ENCODE measurements around the gene PDZD7. TPM values are rescaled to one million over a fixed set of nuclear protein-coding genes. Genes with fewer than 3 reads are reported as not detected.

PDZD7 gene
- total and polyA plus RNA-seq, 5 donors, result 0.33 to 0.94 (median 0.76) TPM

DNA sequence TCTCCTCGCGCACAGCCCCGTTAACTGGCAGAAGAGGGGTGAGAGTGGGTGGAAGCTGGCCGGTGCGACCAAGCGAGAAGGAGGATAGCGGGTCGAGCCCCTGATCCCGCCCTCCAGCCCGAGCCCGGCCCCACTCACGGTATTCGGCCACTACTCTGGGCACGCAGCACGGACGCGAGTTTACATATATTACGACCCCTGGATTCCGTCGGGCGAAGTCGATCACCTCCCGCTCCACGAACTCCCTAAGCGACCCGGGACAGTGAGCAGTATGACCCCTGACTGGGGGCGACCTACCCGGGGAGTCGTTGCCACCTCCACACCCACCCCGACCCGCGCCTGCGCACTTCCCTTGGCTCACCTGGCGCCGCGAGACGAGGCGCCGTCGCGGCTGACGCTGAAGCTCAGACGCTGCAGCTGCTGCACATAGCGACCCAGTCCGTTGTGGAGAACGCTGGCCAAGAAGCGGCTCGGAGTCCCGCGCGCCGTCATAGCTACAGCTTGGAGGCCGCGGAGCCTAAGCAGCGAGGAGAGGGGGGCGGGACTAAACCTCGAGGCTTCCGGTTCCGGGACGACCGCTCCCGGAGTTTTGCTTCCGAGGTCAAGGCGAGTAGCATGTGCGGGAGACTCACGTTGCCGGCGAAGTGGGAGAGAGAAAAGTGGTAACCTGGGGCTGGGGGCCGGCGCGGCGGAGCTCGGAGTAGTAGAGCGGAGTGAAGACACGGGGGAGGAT lies 43.8 kb downstream of the PDZD7 start, which contains the start of the genes MRPL43 and TWNK:
Gene MRPL43, minus strand, starts transcription at position 546 of the 733 bp plus-strand sequence. Its CDS starts 54 bp downstream, at position 492.
Gene TWNK, plus strand, starts transcription at position 592 of the 733 bp plus-strand sequence. CDS start 668 bp downstream, outside the sequence.
- Histone ChIP-seq H3K27me3 (ENCODE audit: control insufficient read depth, insufficient read depth) (no peaks in the 10 kb centered on the region), H3K4me3 (ENCODE audit: low read length) (peak within 1 kb of the TSS; percentile 51), H3K27ac (ENCODE audit: low read length) (peak within 1 kb of the TSS; percentile 46), H3K4me1 (ENCODE audit: control insufficient read depth, insufficient read depth, low read length) (peaks cover 10% of the 10 kb centered on the region), H3K9me3 (ENCODE audit: control insufficient read depth, low read length) (no peaks in the 10 kb centered on the region)
- ATAC-seq (peak; percentile 87 to 90), DNase-seq (peak; percentile 87 to 94 (median 93))
- 1% methylated on average over 75 of the region's 75 CpGs for WGBS
- intact Hi-C loops (cut with DNase I), result no loop called here

DNA sequence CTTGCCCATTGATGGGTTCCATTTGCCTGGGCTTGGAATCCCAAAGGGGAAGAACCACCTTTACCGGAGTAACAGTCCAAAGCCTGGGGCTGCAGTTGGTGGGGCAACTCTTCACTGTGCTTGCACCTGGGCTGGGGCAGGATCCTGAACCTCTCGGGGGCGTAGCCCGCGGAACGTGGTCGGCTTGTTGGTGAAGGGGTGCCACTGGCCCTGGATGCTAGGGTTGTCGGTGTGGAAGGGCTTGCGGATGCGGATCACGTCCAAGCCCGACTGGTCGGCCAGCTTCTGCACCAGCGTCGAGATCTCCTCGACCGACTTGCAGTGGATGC lies 44.3 kb downstream of the PDZD7 start:
- H3K4me1 ChIP-seq (ENCODE audit: control insufficient read depth, insufficient read depth, low read length), result peaks cover 10% of the 10 kb centered on the region
- H3K27me3 ChIP-seq (ENCODE audit: control insufficient read depth, insufficient read depth), result no peaks in the 10 kb centered on the region
- DNase-seq (no peak), ATAC-seq (no peak)
- no peak overlapping the region for H3K27ac ChIP-seq (ENCODE audit: low read length)
- H3K9me3 ChIP-seq (ENCODE audit: control insufficient read depth, low read length), result no peaks in the 10 kb centered on the region
- intact Hi-C loops (cut with DNase I), result no loop called here
- H3K4me3 ChIP-seq (ENCODE audit: low read length), result peak overlapping the region; percentile 51
- WGBS, result 20% methylated on average over 17 of the region's 17 CpGs

DNA sequence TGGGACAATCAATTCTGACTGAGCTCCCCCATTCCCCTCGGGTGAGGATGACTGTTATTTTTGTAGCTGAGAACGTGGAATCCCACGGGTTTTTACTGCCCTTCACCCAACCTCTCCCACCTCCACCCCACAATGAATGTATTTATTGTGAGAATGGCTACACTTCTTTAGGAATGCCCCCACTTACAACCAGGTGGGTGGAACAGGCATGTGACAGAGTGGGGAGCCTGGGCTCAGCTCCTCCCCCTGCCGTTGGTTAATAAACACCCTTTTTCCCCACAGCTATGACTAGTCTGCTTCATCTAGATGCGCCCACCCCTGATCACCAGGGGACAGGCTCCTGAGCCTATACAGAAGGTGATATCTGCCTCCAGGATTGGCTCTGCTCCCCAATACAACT lies 45.6 kb downstream of the PDZD7 start:
- DNase-seq (no peak), ATAC-seq (no peak)
- 59% methylated on average over 5 of the region's 5 CpGs for WGBS
- Histone ChIP-seq H3K27ac (ENCODE audit: low read length) (no peak overlapping the region), H3K27me3 (ENCODE audit: control insufficient read depth, insufficient read depth) (no peaks in the 10 kb centered on the region), H3K9me3 (ENCODE audit: control insufficient read depth, low read length) (no peaks in the 10 kb centered on the region), H3K4me3 (ENCODE audit: low read length) (no peak overlapping the region), H3K4me1 (ENCODE audit: control insufficient read depth, insufficient read depth, low read length) (peaks cover 10% of the 10 kb centered on the region)
- intact Hi-C loops (cut with DNase I), result no loop called here

DNA sequence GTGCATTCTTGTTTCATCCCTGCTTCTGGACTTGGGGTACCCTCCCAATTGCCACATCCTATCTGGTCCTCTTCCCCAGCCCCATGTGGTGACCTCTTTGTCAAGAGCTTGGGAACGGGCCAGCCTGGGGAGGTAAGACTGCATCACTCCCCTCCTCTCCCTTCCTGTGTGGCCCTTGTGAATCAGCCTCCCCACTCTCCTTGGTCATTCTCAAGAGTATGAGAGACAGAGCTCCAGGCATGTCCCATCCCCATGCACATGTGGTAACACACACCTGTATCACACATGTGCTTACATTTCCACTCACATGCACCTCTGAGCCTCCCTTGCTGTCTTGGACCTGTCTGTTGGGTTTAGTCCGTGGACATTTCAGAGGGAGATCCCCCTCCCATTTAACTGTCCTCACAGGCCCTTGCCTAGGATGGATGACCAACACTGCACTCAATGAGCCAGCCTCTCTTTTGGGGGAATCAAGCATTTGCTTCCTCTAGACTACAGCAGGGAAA lies 46.2 kb downstream of the PDZD7 start:
- ATAC-seq (no peak), DNase-seq (no peak)
- no peaks in the 10 kb centered on the region for H3K27me3 ChIP-seq (ENCODE audit: control insufficient read depth, insufficient read depth)
- peaks cover 10% of the 10 kb centered on the region for H3K4me1 ChIP-seq (ENCODE audit: control insufficient read depth, insufficient read depth, low read length)
- WGBS, result 68% methylated on average over 2 of the region's 2 CpGs
- no peak overlapping the region for H3K4me3 ChIP-seq (ENCODE audit: low read length)
- intact Hi-C loops (cut with DNase I), result no loop called here
- H3K9me3 ChIP-seq (ENCODE audit: control insufficient read depth, low read length), result no peaks in the 10 kb centered on the region
- no peak overlapping the region for H3K27ac ChIP-seq (ENCODE audit: low read length)

DNA sequence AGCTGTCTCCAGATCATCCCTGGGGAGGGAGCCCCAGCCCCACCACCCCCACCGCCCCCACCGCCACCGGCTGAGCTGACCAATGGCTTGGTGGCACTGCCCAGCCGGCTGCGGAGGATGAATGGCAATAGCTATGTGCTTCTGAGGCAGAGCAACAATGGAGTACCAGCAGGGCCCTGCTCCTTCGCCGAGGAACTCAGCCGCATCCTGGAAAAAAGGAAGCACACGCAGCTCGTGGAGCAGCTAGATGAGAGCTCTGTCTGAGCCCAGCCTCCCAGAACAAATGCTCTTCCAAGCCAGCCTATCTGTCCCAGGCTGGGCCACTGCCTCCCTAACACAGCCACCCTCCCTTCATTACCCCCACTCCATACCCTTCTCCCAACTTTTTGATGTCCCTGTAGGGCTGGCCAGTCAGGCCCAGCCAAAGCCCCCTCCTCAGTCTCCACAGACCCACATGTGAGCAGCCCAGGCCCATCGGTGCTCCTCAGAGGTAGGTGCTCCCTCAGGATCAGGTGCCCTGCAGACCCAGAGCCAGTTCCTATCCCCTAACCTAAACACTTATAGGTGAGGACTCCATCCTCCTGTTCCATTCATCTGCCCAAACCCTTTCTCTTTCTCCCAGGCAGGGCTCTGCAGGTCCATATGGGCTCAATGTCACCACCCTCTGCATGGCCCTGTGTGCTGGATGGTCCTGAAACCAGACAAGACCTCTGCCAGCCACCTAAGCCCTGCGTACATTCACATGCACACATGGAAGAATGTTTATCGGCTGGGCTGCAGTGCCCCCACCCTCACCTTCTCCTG lies 46.9 kb downstream of the PDZD7 start:
- Histone ChIP-seq H3K9me3 (ENCODE audit: control insufficient read depth, low read length) (no peaks in the 10 kb centered on the region), H3K27ac (ENCODE audit: low read length) (no peak overlapping the region), H3K4me1 (ENCODE audit: control insufficient read depth, insufficient read depth, low read length) (peaks cover 10% of the 10 kb centered on the region), H3K4me3 (ENCODE audit: low read length) (no peak overlapping the region), H3K27me3 (ENCODE audit: control insufficient read depth, insufficient read depth) (no peaks in the 10 kb centered on the region)
- WGBS, result 80% methylated on average over 13 of the region's 13 CpGs
- no peak for ATAC-seq
- intact Hi-C loops (cut with DNase I), result no loop called here
- no peak for DNase-seq

DNA sequence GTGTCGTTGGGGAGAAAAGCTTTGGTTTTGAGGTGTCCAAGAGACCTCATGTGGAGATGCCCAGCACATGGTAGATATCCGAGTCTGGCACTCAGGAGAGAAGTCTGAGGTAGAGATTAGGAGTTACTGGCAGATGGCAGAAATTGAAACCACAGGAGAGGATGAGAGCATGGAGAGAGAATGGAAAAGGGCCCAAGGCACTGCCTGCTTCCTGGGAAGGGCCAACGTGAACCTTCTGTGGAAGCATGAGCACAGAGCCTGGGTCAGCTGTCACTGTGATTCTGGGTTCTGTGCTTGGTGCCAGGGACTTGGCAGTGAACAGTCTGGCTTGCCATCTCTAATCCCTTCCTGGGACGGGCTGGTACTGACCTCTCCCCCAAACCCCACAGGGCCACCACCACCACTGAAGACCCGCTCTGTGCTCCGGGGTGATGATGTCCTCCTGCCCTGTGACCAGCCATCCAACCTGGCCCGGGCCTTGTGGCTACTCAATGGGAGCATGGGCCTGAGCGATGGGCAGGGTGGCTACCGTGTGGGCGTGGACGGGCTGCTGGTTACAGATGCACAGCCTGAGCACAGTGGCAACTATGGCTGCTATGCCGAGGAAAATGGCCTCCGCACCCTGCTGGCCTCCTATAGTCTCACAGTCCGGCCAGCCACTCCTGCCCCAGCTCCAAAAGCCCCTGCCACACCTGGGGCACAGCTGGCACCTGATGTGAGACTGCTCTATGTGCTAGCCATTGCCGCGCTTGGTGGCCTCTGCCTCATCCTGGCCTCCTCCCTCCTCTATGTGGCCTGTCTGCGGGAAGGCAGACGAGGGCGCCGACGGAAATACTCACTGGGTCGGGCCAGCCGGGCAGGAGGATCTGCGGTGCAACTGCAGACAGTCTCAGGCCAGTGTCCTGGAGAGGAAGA lies 47.8 kb downstream of the PDZD7 start:
- peaks cover 9% of the 10 kb centered on the region for H3K4me1 ChIP-seq (ENCODE audit: control insufficient read depth, insufficient read depth, low read length)
- DNase-seq, result no peak
- WGBS, result 91% methylated on average over 24 of the region's 24 CpGs

DNA sequence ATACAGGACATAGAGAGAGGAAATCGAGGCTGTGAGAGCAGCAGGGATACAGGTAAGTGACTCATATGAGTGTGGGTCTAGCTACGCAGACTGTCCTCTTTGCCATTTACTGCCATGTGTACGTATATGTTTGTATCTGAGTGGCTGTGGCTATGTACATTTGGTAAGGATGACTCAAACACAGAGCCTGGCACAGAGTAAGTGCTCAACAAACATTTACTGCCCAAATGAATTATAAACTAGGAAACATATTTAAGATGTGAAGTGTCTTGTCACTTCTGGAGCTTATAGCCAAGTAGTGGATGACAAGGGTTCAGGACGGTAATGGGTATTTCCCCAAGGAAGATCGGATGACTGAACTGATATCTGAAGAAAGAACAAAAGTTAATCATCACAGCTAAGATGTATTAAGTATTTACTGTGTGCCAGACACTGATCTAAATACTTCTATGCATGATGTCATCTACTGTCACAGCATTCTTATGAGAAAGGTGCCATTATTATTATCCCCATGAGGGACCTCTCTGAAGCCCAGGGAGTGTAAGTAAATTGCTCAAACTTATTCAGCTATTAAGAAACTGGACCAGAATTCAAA lies 49.7 kb downstream of the PDZD7 start:
- DNase-seq (no peak), ATAC-seq (no peak)
- WGBS, result 86% methylated on average over 5 of the region's 5 CpGs
- H3K9me3 ChIP-seq (ENCODE audit: control insufficient read depth, low read length), result no peaks in the 10 kb centered on the region
- no peak overlapping the region for H3K4me3 ChIP-seq (ENCODE audit: low read length)
- intact Hi-C loops (cut with DNase I), result no loop called here
- no peak overlapping the region for H3K27ac ChIP-seq (ENCODE audit: low read length)
- no peaks in the 10 kb centered on the region for H3K27me3 ChIP-seq (ENCODE audit: control insufficient read depth, insufficient read depth)
- no peaks in the 10 kb centered on the region for H3K4me1 ChIP-seq (ENCODE audit: control insufficient read depth, insufficient read depth, low read length)

More for the DNA sequence above, 47.8 kb downstream of the PDZD7 start:
- no peak overlapping the region for H3K4me3 ChIP-seq (ENCODE audit: low read length)
- ATAC-seq, result no peak
- intact Hi-C loops (cut with DNase I), result no loop called here
- no peak overlapping the region for H3K27ac ChIP-seq (ENCODE audit: low read length)
- H3K27me3 ChIP-seq (ENCODE audit: control insufficient read depth, insufficient read depth), result no peaks in the 10 kb centered on the region
- H3K9me3 ChIP-seq (ENCODE audit: control insufficient read depth, low read length), result no peaks in the 10 kb centered on the region

DNA sequence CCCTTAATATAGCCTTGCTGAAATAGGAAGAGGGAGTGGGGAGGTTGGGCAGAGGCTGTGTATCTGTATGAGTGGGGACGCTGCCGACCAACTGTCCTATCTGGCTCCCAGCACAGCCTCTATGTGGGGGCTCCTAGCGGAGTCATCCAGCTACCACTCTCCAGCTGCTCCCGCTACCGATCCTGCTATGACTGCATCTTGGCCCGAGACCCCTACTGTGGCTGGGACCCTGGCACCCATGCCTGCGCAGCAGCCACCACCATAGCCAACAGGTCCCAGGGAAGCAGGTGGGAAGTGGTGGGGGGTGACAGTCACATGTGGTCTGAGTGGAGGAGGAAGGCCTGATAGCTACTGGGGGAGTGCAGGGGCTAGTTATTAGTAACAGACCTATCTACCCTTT lies 50.2 kb downstream of the PDZD7 start:
- Histone ChIP-seq H3K9me3 (ENCODE audit: control insufficient read depth, low read length) (no peaks in the 10 kb centered on the region), H3K27ac (ENCODE audit: low read length) (no peak overlapping the region), H3K4me1 (ENCODE audit: control insufficient read depth, insufficient read depth, low read length) (no peaks in the 10 kb centered on the region), H3K27me3 (ENCODE audit: control insufficient read depth, insufficient read depth) (no peaks in the 10 kb centered on the region), H3K4me3 (ENCODE audit: low read length) (no peak overlapping the region)
- 93% methylated on average over 7 of the region's 7 CpGs for whole genome bisulfite sequencing
- no peak for DNase-seq
- no peak for ATAC-seq
- intact Hi-C loops (cut with DNase I), result no loop called here

DNA sequence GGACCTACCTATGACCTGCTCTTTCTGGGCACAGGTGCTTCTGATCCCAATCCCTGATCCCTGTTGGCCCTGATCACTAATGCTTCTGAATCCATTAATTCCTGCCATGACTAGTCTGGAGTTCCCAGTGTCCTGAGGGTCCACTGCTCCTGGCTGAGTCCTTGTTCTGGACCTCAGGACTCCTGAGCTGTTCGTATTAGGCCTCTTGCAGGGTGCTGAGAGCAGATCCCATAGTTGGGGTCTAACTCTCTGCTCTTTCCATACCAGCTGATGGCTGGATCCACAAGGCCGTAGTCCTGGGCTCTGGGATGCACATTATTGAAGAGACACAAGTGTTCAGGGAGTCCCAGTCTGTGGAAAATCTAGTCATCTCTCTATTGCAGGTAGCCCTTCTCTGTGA lies 50.6 kb downstream of the PDZD7 start:
- Histone ChIP-seq H3K4me1 (ENCODE audit: control insufficient read depth, insufficient read depth, low read length) (no peaks in the 10 kb centered on the region), H3K27ac (ENCODE audit: low read length) (no peak overlapping the region), H3K27me3 (ENCODE audit: control insufficient read depth, insufficient read depth) (no peaks in the 10 kb centered on the region), H3K4me3 (ENCODE audit: low read length) (no peak overlapping the region), H3K9me3 (ENCODE audit: control insufficient read depth, low read length) (no peaks in the 10 kb centered on the region)
- intact Hi-C loops (cut with DNase I), result no loop called here
- ATAC-seq (no peak), DNase-seq (no peak)
- WGBS, result 86% methylated on average over 2 of the region's 2 CpGs

DNA sequence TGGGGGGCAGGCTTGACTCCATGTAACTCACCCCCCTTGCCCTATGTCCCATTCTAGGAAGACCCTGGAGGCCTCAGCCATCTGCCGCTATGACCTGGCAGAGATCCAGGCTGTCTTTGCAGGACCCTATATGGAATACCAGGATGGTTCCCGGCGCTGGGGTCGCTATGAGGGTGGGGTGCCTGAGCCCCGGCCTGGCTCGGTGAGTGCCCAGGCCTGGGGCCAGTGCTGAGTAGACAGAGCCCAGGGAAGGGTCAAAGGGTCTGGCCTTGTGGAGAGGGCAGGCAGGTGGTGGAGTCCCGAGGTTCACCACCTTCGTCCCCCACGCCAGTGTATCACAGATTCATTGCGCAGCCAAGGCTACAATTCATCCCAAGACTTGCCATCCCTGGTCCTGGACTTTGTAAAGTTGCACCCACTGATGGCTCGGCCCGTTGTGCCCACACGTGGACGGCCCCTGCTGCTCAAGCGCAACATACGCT lies 51.1 kb downstream of the PDZD7 start:
- Histone ChIP-seq H3K9me3 (ENCODE audit: control insufficient read depth, low read length) (no peaks in the 10 kb centered on the region), H3K27ac (ENCODE audit: low read length) (no peak overlapping the region), H3K4me3 (ENCODE audit: low read length) (no peak overlapping the region), H3K4me1 (ENCODE audit: control insufficient read depth, insufficient read depth, low read length) (no peaks in the 10 kb centered on the region), H3K27me3 (ENCODE audit: control insufficient read depth, insufficient read depth) (no peaks in the 10 kb centered on the region)
- intact Hi-C loops (cut with DNase I), result no loop called here
- DNase-seq (no peak), ATAC-seq (no peak)
- WGBS, result 91% methylated on average over 16 of the region's 16 CpGs

Data from right cardiac atrium (tissue), 5 donors.